Activated CD4-positive, alpha-beta T cell treated with anti-CD3 and anti-CD28 coated beads, Interleukin-2, amount 50 U/mL, for 4 hours (primary cell): Measurements from ENCODE around the gene C1RL.
A peak's percentile ranks its signal among the peaks of the same experiment; 100 is the strongest.
"Not testable (repeated sequence)": the region's sequence is repeated elsewhere in the genome, so short reads cannot be mapped to it uniquely, and the experiment has no call there.

Experiments
- DNase-seq, 2 experiments: peaks; one replicate each; pipeline ENCODE4 v3.0.0-alpha.2; 2020

C1RL gene

DNA sequence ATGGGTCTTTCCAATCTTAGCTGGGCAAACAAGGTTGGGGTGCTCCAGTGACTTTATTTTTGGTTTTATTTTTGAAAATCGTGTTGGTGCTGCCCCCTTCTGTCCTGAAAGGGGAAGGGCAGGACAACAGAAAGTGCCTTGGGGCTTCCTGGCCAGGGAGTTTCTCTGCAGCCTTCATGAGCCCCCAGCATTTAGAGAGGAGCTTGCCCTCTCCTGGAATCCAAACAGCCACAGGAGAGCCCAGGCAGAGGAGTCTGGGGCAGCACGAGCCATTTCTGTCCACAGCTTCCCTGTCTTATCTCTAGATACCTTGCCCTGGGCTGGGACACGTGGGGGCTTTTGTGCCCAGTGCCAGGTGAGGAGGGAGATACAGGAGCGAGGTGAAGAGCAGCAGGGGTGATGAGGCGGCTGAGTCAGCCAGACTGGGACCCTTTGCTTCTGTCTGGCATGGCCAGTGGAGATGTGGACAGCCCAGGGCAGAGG lies 4.4 kb upstream of the C1RL start:
- peak in 1 of 2 experiments; percentile 21 for DNase-seq

GRCh38 chr12:7112041-7112440 lies 3.0 kb upstream of the C1RL start:
- no peak for DNase-seq

DNA sequence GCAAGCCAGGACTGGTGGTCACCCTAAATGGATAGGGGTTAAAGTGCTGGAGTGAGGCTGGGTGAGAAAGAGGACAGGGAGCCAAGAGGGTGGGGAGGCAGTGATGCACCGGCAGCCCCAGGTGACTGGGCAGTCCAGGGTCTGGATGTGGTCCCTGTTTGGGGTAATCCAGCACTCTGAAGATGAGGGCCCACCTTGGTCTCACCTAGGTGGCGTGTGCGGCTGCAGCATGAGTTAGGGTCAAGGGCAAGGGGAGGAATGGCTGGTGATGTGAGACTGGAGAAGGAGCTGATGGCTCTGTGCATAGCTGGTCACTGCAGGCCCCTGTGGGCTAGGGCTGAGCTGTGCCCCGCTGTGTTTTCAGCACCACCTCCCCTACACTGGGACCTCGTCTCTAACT lies 1.6 kb upstream of the C1RL start:
- no peak for DNase-seq

DNA sequence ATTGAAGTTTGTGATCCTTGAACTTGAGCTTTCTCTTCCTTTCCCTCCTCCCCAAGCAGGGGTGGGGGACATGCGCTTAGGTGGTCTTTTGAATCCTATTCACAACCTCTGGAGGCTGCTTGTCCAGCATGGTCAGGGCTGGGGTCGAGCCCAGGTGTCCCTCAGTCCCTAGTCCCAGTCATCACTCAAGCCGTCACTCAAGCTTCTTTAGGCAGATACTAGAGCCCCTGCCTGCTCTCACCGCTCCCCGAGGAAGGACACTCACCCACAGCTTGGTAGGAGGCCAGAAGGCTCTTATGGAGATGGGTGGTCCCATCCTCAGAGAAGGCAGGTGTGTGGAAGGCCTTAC lies 532 bp upstream of the C1RL start:
- no peak for DNase-seq

DNA sequence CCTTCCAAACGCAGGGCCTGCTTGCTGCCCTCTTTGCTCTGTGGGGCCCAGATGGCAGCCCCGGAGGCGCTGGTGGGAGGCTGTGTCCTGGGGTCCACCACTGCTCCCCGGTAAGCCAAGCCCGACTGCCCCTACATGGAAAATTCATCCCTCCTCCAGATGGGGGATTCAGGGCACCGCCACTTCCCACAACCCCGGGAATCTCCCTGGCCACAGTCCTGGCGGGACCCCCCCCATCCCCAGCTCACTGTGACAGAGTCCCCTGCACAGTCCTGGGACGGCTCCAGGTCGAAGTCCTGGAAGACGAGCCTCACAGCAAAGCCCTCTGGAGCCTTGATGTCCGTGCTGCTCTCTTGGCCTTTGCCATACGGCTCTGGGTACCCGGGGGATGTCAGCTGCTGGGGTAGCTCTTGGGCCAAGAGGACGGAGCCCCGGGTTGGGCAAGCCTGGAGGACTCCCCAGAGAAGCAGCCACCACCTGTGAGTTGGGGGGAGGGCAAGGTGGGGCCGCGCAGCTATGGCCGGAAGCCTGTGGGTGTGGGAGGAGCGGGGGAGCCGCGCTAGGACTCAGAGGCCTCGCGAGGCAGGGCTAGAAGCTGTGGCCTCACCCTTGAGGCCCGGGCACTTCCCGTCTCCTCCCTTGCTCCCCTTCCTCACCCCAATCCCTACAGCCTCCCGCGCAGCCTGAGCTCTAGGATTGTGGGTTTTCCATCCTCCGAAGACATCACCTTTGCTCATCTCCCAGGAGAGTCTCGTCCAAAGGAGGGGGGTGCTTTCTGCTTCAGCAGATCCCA lies 815 bp downstream of the C1RL start:
- peak; percentile 57 to 59 for DNase-seq

GRCh38 chr12:7107636-7108002 lies 1.4 kb downstream of the C1RL start:
- DNase-seq = no peak

- DNase-seq = not testable (repeated sequence)
Measured at GRCh38 chr12:7107181-7107580, 1.8 kb downstream of the C1RL start.

DNA sequence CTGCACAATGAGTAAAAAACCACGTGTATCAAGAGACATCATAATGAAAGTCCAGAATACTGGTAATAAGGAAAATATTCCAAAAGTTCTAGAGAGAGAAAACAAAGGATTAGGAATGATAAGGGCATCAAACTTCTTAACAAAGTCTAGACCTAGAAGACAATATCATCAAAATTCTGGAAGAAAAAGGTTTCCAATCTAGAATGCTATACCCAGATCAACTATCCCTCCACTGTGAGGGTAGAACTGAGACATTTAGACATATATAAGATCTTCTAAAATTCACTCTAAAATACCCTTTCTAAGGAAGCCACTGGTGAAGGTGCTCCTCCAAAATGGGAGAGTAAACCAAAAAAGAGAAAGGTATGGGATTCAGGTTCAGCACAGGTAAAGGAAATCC lies 2.9 kb downstream of the C1RL start:
- DNase-seq = no peak

GRCh38 chr12:7103837-7104584 lies 5.0 kb downstream of the C1RL start:
- DNase-seq = no peak

- no peak for DNase-seq
Measured at GRCh38 chr12:7102582-7102981, 6.4 kb downstream of the C1RL start.

- no peak for DNase-seq
Measured at GRCh38 chr12:7101694-7102131, 7.3 kb downstream of the C1RL start.

GRCh38 chr12:7101047-7101693 lies 7.8 kb downstream of the C1RL start:
- no peak for DNase-seq

GRCh38 chr12:7100239-7100638 lies 8.8 kb downstream of the C1RL start:
- DNase-seq = no peak

GRCh38 chr12:7099290-7099996 lies 9.6 kb downstream of the C1RL start:
- no peak for DNase-seq

- DNase-seq = no peak
Measured at GRCh38 chr12:7096979-7097378, 12.0 kb downstream of the C1RL start.

DNA sequence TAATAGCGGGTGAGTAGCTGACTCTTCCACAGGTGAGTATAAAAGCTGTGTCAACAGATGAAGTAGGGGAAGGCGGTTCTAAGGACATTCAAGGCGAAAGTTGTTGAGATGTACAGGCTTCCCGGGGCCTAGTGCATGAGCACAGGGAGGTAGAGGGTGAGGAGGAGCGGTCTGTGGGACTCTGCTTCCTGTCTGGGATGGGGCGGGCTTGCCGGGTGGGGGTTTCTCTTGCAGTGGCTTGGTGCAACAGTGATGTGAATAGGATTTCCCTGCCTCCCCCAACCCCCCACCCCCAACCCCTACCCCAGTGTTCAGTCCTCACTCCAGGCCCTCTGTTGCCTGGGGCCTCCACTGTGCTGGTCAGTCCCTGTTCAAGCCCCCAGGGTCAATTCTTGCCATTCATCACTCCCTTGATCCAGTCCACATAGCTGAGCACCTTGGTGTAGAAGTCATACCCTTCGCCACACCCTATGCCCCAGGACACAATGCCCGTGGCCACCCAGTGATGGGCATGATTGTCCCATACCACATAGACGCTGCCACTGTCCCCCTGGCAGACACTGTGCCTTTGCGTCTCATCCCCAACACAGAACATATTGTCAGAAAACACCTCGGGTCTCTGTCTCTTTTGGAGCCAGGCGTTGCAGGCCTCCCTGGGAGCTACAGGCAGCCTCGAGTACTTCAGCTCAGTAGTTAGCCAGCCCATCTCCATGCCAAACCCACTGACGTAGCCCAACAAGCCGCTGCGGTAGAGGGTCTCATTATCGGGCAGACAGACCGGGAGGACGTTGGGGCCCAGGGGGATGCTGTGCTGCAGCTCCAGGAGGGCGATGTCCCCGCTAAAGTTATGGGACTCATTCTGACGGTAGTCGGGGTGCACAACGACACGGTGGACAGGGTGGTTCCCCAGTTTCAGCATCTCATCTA lies 12.7 kb downstream of the C1RL start:
- no peak for DNase-seq

DNA sequence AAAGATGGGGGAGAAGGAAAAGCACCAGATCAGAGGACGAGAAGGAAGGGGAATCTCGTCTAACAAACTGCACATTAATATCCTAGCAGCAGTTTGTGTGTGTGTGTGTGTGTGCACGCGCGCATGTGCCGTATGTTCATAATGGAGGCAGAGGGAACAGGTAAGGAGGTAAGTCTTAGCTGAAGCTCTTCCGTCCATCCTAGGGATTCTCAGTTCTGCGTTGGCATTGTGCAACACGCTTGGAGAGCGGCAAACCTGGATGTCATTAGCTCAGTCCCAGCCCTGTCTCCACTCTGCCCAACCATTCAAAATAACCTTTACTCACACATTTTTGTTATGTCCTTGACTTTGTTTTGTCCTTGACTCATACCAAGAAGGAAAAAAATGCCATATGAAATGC lies 15.1 kb downstream of the C1RL start:
- no peak for DNase-seq

DNA sequence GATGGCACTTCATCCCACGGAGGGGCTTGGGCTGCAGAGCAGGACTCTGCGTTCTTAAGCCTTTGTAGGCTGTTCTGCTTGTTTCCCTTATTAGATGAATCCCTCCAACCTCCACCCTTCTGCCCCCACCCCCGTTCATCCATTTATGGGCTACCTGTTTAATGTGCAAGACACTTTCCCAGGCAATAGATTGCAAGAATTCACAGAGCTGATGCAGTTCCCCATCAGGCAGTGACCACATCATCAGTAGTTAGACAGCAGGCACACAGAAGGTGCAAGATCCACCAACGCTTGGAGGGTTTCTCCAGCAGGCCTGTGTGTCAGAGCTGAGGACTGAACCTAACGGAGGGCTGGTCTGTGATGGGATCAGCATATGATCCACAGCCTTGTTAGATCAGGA lies 15.5 kb downstream of the C1RL start:
- no peak for DNase-seq

DNA sequence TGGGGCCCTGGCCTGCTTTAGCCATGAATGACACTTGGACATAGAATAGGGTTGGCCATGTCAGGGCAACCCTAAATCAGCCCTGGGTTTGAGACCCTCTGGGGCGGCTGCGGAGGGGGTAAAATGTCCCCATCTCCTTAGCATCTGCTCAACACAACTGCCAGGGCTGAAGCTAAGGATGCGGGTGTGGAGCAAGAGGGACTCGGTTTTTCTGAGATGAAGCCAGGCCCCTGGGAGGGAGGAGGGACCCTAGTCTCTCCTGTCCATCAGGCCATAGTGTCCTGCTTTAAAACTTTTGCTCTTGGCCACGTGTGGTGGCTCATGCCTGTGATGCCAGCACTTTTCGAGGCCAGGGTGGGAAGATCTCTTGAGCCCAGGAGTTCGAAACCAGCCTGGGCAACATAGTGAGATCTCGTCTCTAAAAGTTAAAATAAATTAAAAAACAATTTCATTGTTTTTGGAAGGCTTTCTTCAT lies 16.0 kb downstream of the C1RL start:
- no peak for DNase-seq

DNA sequence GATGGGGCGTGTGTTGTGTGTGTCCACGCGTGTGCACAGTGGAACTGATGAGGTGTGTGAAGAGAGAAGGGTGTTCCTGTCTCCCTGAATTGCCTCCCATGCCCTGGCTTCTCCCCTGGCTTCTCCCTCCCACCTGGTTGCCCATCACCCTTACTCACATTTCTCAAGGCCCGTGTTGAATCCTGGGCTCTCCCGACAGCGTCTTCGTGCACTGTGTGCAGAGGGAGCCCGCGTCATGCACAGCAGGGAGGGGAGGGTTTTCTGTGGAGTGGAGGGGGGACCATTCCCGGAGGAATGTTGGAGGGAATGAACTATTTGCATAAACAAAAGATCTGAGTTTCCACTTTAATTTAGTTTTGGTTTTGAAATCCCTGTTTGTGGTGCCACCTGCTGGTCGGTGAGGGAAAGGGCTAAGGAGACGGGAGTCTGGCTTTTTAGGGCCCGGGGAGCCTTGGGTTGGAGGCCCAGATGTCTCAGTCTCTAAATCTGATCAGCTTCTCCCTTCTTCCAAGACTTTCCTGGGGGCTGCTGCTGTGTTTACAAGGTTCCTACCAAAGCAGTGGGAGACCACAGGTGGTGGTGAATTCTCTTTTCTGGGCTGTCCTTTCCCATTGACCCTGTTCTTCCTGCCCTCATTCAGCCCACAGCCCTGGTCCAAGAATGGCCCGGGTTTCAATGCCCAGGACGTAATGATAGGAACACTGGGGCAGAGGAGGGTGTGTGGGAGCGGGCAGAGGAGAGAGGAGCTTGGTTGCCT lies 16.6 kb downstream of the C1RL start, which contains the start of gene C1R:
Gene C1R, minus strand, starts transcription at position 217 of the 757 bp plus-strand sequence. Its CDS starts 57 bp downstream, at position 160.
- DNase-seq = peak; percentile 66 to 72

DNA sequence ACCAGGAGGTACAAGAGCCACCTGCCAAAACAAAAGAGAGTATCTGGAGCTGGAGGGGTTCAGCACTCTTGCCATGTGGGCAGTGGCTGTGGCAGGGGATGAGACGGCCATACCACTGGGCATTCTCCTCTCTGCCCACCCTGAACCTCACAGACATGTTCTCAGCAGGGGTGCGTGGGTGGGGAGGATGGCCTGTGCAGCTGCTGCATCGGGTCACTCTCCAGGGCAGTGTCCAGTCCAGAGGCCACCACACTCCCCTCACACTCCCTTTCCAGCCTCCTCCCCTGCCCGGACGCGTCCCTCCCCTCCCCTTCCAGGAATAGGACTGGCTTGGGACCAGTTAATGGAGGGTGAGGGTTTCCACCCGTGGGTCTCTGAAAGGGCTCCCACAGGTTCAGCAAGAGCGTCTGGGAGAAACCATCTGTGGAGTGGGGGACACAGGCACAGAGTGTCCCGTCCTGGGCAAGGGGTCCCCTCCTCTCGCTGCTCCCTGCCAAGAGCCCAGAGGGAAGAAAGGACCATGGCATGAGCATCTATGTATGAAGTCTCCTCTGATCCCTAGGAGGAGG lies 17.3 kb downstream of the C1RL start:
- DNase-seq = no peak
